Testis (tissue), 3 donors: ENCODE results near the gene CIB4. TPM values are rescaled to one million over a fixed set of nuclear protein-coding genes. Genes with fewer than 3 reads are reported as not detected.

Source experiments
- DNase-seq: peaks from one replicate; pipeline ENCODE4 v3.0.0-alpha.2; 2019
- H3K27ac ChIP-seq, 2 donors: fragments of 200-600 bp; sonication (generic); one replicate each; pipeline ENCODE4 v1.5.1; 2019
- H3K27me3 ChIP-seq: fragments of 200-600 bp; sonication (generic); one replicate; pipeline ENCODE4 v1.5.1; 2019
- H3K36me3 ChIP-seq: fragments of 200-600 bp; sonication (generic); one replicate; pipeline ENCODE4 v1.5.1; 2017; ENCODE audit warnings: low read depth; ENCODE audit errors: missing control alignments
- H3K4me1 ChIP-seq: fragments of 200-600 bp; sonication (generic); one replicate; pipeline ENCODE4 v1.5.1; 2019
- H3K4me3 ChIP-seq, 2 donors: fragments of 200-600 bp; sonication (generic); one replicate each; pipeline ENCODE4 v1.5.1; 2017 to 2019
- H3K9me3 ChIP-seq: fragments of 200-600 bp; sonication (generic); one replicate; pipeline ENCODE4 v1.5.1; 2017
- CTCF ChIP-seq, 3 experiments: fragments of 450-650 bp in 2 of 3; fragments of 200-600 bp in 1 of 3; sonication (generic) in 1 of 3; IDR thresholded peaks; one replicate each; pipeline ENCODE4 v1.5.1; 2016 to 2019; ENCODE audit warnings: antibody characterized with exemption in 3 of 3, mild to moderate bottlenecking in 2 of 3, moderate library complexity in 1 of 3
- POLR2A ChIP-seq: fragments of 450-650 bp; IDR thresholded peaks from one replicate; pipeline ENCODE4 v1.6.1; 2017; ENCODE audit warnings: antibody characterized with exemption, mild to moderate bottlenecking, moderate library complexity
- WGBS, 2 donors: methylation state at CpG; one replicate each; pipeline ENCODE4 v1.1.5; 2018; 5-methylcytosine and 5-hydroxymethylcytosine counted together
- intact Hi-C: fragments of 100-400 bp; cut with DNase I; formaldehyde crosslinking; loops from one replicate; pipeline ENCODE4 v1.15.1; 2023; ENCODE audit warnings: low total_unique reads
- polyA plus RNA-seq: library from polyadenylated mRNA; stranded (reverse); fragments of 350-450 nt; fragmentation: Illumina TruSeq; extraction: RNeasy Lipid Tissue Mini Kit (QIAGEN cat#74804); gene quantifications from one replicate; pipeline ENCODE4 v1.2.3, GENCODE V29; 2014; ENCODE audit warnings: low read depth, low replicate concordance; ENCODE audit not compliant: insufficient read depth
- total RNA-seq, 2 donors: library from RNA; depleted of rRNA; stranded (reverse); fragments of >200 nt; gene quantifications; one replicate each; pipeline ENCODE4 v1.2.3, GENCODE V29; 2016

CIB4 gene
- total and polyA plus RNA-seq, 3 donors from 2014 or later: 7.5 to 30.6 (median 8.7) TPM

- Histone ChIP-seq H3K4me1 (no peaks in the 10 kb centered on the region), H3K27me3 (no peaks in the 10 kb centered on the region), H3K36me3 (no peaks in the 10 kb centered on the region), H3K9me3 (no peaks in the 10 kb centered on the region), H3K4me3 (no peak overlapping the region), H3K27ac (no peak overlapping the region)
- intact Hi-C loops: no loop called here
- 79 to 81% methylated on average over 6 of the region's 6 CpGs for WGBS, 2 donors
- TF ChIP-seq POLR2A: no peak
- TF ChIP-seq CTCF (IDR thresholded peaks at IDR 0.05): no peak
- no peak for DNase-seq
Measured at GRCh38 chr2:26541401-26542193, 99.6 kb downstream of the CIB4 start.

GRCh38 chr2:26540961-26541360 is 100.2 kb downstream of the CIB4 start:
- TF ChIP-seq CTCF (IDR thresholded peaks at IDR 0.05) (no peak), POLR2A (no peak)
- H3K27ac ChIP-seq: no peak overlapping the region
- no peaks in the 10 kb centered on the region for H3K27me3 ChIP-seq
- H3K36me3 ChIP-seq: no peaks in the 10 kb centered on the region
- intact Hi-C loops: no loop called here
- WGBS, 2 donors: 69 to 76% methylated on average over 6 of the region's 6 CpGs
- DNase-seq: no peak
- H3K4me1 ChIP-seq: no peaks in the 10 kb centered on the region
- no peaks in the 10 kb centered on the region for H3K9me3 ChIP-seq
- H3K4me3 ChIP-seq: no peak overlapping the region

- H3K9me3 ChIP-seq: no peaks in the 10 kb centered on the region
- H3K36me3 ChIP-seq: no peaks in the 10 kb centered on the region
- TF ChIP-seq CTCF (IDR thresholded peaks at IDR 0.05) (no peak), POLR2A (no peak)
- no peak overlapping the region for H3K4me3 ChIP-seq
- intact Hi-C loops: no loop called here
- no peak overlapping the region for H3K27ac ChIP-seq
- no peak for DNase-seq
- H3K27me3 ChIP-seq: no peaks in the 10 kb centered on the region
- WGBS, 2 donors: 72 to 75% methylated on average over 9 to 10 of the region's 10 CpGs
- H3K4me1 ChIP-seq: no peaks in the 10 kb centered on the region
Measured at GRCh38 chr2:26540306-26540705, 100.9 kb downstream of the CIB4 start.

- WGBS, 2 donors: 82 to 90% methylated on average over 12 to 14 of the region's 14 CpGs
- Histone ChIP-seq H3K9me3 (no peaks in the 10 kb centered on the region), H3K4me1 (no peaks in the 10 kb centered on the region), H3K27me3 (no peaks in the 10 kb centered on the region), H3K4me3 (no peak overlapping the region), H3K27ac (no peak overlapping the region), H3K36me3 (no peaks in the 10 kb centered on the region)
- TF ChIP-seq CTCF (IDR thresholded peaks at IDR 0.05) (no peak), POLR2A (no peak)
- intact Hi-C loops: no loop called here
- DNase-seq: no peak
Measured at GRCh38 chr2:26537826-26538475, 103.2 kb downstream of the CIB4 start.
